Measurements from ENCODE around the gene BEGAIN. TPM values are rescaled to one million over a fixed set of nuclear protein-coding genes. Genes with fewer than 3 reads are reported as not detected.

BEGAIN gene
- total and polyA plus RNA-seq, 12 donors: 0.39 to 59.0 (median 2.7) TPM

- Histone ChIP-seq H3K4me1 (replicated peaks in 1 of 2) (peaks cover 4 to 5% of the 10 kb centered on the region in 2 donors), H3K9me3 (replicated peaks in 1 of 3) (no peaks in the 10 kb centered on the region), H3K27me3 (peaks cover 10% of the 10 kb centered on the region), H3K4me3 (no peak overlapping the region), H3K27ac (no peak overlapping the region), H3K36me3 (replicated peaks in 1 of 2) (no peaks in the 10 kb centered on the region)
- intact Hi-C loops (cut with DNase I): no loop called here
- WGBS, 4 donors: 93 to 96% (median 94%) methylated on average over 14 to 16 of the region's 16 CpGs
- TF ChIP-seq POLR2A (IDR thresholded peaks at IDR 0.05) (no peak), CTCF (IDR thresholded peaks at IDR 0.05) (no peak)
- DNase-seq: no peak
Measured at GRCh38 chr14:100582496-100583165, 4.6 kb downstream of the BEGAIN start.

GRCh38 chr14:100581228-100582145, 5.7 kb downstream of the BEGAIN start:
- Histone ChIP-seq H3K9me3 (replicated peaks in 1 of 3) (no peaks in the 10 kb centered on the region), H3K4me3 (no peak overlapping the region), H3K27me3 (peaks cover 9% of the 10 kb centered on the region), H3K4me1 (replicated peaks in 1 of 2) (peaks cover 0 to 2% of the 10 kb centered on the region in 2 donors), H3K27ac (no peak overlapping the region), H3K36me3 (replicated peaks in 1 of 2) (no peaks in the 10 kb centered on the region)
- intact Hi-C loops (cut with DNase I): no loop called here
- TF ChIP-seq POLR2A (IDR thresholded peaks at IDR 0.05) (no peak), CTCF (IDR thresholded peaks at IDR 0.05) (no peak)
- 82 to 86% (median 84%) methylated on average over 18 to 28 of the region's 28 CpGs for WGBS, 4 donors
- peak in 1 of 7 donors; percentile 4 for DNase-seq

- no peak overlapping the region for H3K4me3 ChIP-seq
- intact Hi-C loops (cut with DNase I): no loop called here
- H3K27me3 ChIP-seq: no peaks in the 10 kb centered on the region
- no peaks in the 10 kb centered on the region for H3K9me3 ChIP-seq (replicated peaks in 1 of 3)
- no peaks in the 10 kb centered on the region for H3K4me1 ChIP-seq (replicated peaks in 1 of 2)
- H3K36me3 ChIP-seq (replicated peaks in 1 of 2): no peaks in the 10 kb centered on the region
- DNase-seq: peak in 1 of 7 donors; percentile 3
- TF ChIP-seq POLR2A (IDR thresholded peaks at IDR 0.05) (no peak), CTCF (IDR thresholded peaks at IDR 0.05) (no peak)
- no peak overlapping the region for H3K27ac ChIP-seq
- 92 to 96% (median 94%) methylated on average over 13 to 14 of the region's 14 CpGs for WGBS, 4 donors
Measured at GRCh38 chr14:100580316-100581227, 6.6 kb downstream of the BEGAIN start.

All from adrenal gland (tissue), 12 donors.